ENCODE results near the gene IL18RAP. TPM values are rescaled to one million over a fixed set of nuclear protein-coding genes. Genes with fewer than 3 reads are reported as not detected.

Gene IL18RAP, protein sequence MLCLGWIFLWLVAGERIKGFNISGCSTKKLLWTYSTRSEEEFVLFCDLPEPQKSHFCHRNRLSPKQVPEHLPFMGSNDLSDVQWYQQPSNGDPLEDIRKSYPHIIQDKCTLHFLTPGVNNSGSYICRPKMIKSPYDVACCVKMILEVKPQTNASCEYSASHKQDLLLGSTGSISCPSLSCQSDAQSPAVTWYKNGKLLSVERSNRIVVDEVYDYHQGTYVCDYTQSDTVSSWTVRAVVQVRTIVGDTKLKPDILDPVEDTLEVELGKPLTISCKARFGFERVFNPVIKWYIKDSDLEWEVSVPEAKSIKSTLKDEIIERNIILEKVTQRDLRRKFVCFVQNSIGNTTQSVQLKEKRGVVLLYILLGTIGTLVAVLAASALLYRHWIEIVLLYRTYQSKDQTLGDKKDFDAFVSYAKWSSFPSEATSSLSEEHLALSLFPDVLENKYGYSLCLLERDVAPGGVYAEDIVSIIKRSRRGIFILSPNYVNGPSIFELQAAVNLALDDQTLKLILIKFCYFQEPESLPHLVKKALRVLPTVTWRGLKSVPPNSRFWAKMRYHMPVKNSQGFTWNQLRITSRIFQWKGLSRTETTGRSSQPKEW
- not detected in 2 replicates for total RNA-seq

DNA sequence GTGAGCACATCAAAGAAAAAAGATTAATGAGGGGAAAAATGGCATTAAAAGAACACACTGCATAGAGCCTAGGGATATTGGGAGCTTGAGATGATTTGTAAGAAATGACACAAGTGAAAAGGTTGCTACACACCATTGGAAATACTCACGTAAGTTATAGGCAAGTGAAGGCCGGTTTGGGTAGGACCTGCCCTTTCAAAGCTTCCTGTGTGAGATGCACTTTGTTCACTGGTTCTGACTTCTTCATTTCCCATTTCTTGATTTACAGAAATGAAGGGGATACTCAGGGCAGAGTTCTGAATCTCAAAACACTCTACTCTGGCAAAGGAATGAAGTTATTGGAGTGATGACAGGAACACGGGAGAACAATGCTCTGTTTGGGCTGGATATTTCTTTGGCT is at the start of gene IL18RAP:
IL18RAP (plus strand) TSS at position 251 of the 400 bp plus-strand sequence; CDS start at position 369, 118 bp downstream.

GRCh38 chr2:102473020-102473419 is 50.1 kb downstream of the IL18RAP start, which contains the start of gene SLC9A4:
Gene SLC9A4 (plus strand): TSS chr2:102473226. CDS start chr2:102473760, 534 bp downstream.

Other genes starting within 250 kb of the IL18RAP start
- gene IL1RL2, start 236.1 kb upstream of the IL18RAP start, total RNA-seq, result 0.51 TPM in 1 of 2 replicates, not detected in the other
- under 0.01 TPM in 1 of 2 replicates, not detected in the other for gene IL1RL1, start 111.6 kb upstream of the IL18RAP start, total RNA-seq
- gene IL18R1, start 67.4 kb upstream of the IL18RAP start, total RNA-seq, result 0.49 and 0.51 TPM in 2 replicates
- gene SLC9A4, start 50.1 kb downstream of the IL18RAP start, total RNA-seq, result 0.13 TPM in 1 of 2 replicates, not detected in the other
- under 0.01 and 0.13 TPM in 2 replicates for gene SLC9A2, start 196.4 kb downstream of the IL18RAP start, total RNA-seq